ENCODE data around the gene GTF3C4. TPM values are rescaled to one million over a fixed set of nuclear protein-coding genes. Genes with fewer than 3 reads are reported as not detected.

The GTF3C4 gene
- polyA plus RNA-seq, 3 donors: 0.99 to 2.7 (median 2.1) TPM

DNA sequence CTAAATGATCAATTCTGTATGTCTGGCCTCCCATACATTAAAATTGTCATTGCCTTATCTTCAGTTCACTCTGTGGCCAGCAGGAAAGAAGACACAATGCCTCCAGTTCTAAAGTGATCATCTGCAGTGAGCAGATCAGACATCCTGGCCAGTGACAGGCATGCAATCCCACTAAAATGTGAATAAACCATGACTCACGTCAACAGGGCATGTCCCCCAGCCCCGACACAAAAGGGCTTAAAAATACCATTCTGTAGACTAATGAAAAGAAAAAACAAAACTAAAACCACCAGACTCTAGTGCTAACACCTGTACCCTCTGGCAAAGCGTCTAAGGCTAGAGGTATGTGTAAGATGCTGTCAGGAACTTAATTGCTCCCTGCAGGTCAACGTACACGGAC, 39.0 kb upstream of the GTF3C4 start:
- Histone ChIP-seq H3K27ac (ENCODE audit: low read depth in 1 of 2, low read length in 2 of 2) (no peak overlapping the region), H4K20me1 (ENCODE audit: insufficient read depth, low read length) (no peaks in the 10 kb centered on the region), H2AFZ (ENCODE audit: insufficient read depth, low read depth, low read length, poor library complexity, severe bottlenecking) (no peak overlapping the region), H3K9ac (ENCODE audit: insufficient read depth, low read length, poor library complexity, severe bottlenecking) (no peak overlapping the region), H3K27me3 (ENCODE audit: control insufficient read depth in 2 of 2, insufficient read depth in 2 of 2, low read length in 2 of 2) (no peaks in the 10 kb centered on the region), H3K4me3 (replicated peaks in 1 of 3; ENCODE audit: low read depth in 2 of 3, low read length in 3 of 3) (no peak overlapping the region), H3K4me1 (ENCODE audit: control insufficient read depth in 1 of 2, insufficient read depth in 2 of 2, low read length in 2 of 2) (no peaks in the 10 kb centered on the region), H3K79me2 (ENCODE audit: insufficient read depth, low read length) (no peaks in the 10 kb centered on the region), H3K9me3 (replicated peaks in 1 of 2; ENCODE audit: control insufficient read depth in 1 of 2, insufficient read depth in 1 of 2, low read length in 2 of 2) (no peaks in the 10 kb centered on the region), H3K4me2 (replicated peaks; ENCODE audit: extremely low read depth, low read length, poor library complexity, severe bottlenecking) (no peak overlapping the region), H3K36me3 (replicated peaks in 1 of 2; ENCODE audit: control insufficient read depth in 1 of 2, insufficient read depth in 2 of 2, low read length in 2 of 2) (peaks cover 15 to 44% of the 10 kb centered on the region in 2 donors)
- Mint-ChIP-seq H3K4me3 (no peak overlapping the region), H3K27me3 (ENCODE audit: low read depth in 3 of 3) (peaks cover 0 to 5% (median 0%) of the 10 kb centered on the region in 3 donors), H3K36me3 (peaks cover 47 to 48% of the 10 kb centered on the region in 2 donors), H3K9me3 (no peaks in the 10 kb centered on the region), H3K4me1 (no peaks in the 10 kb centered on the region), H3K27ac (no peak overlapping the region)
- 92% methylated on average over 2 of the region's 5 CpGs for WGBS (ENCODE audit: insufficient coverage)
- intact Hi-C loops (cut with micrococcal nuclease): no loop called here
- TF ChIP-seq, protein P1, sequence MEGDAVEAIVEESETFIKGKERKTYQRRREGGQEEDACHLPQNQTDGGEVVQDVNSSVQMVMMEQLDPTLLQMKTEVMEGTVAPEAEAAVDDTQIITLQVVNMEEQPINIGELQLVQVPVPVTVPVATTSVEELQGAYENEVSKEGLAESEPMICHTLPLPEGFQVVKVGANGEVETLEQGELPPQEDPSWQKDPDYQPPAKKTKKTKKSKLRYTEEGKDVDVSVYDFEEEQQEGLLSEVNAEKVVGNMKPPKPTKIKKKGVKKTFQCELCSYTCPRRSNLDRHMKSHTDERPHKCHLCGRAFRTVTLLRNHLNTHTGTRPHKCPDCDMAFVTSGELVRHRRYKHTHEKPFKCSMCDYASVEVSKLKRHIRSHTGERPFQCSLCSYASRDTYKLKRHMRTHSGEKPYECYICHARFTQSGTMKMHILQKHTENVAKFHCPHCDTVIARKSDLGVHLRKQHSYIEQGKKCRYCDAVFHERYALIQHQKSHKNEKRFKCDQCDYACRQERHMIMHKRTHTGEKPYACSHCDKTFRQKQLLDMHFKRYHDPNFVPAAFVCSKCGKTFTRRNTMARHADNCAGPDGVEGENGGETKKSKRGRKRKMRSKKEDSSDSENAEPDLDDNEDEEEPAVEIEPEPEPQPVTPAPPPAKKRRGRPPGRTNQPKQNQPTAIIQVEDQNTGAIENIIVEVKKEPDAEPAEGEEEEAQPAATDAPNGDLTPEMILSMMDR (IDR thresholded peaks at IDR 0.05): no peak
- no peak for DNase-seq

DNA sequence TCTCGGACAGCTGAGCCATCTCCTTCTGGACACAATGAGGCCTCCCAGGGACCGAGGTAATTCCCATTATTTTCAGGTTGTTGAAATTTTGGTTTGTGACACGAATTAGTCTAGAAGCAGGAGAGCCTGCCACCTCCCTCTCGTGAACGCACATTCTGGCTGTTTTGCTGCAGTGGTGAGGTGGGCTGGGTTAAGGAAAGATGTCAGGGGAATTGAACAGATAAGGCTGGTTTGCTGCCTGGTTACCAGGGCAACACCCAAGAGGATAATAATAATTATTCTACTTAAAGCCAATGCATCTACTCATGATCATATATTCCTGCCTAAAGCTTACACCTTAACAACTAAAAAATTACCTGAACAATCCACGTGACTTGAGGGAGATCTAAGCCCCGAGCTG, 38.6 kb upstream of the GTF3C4 start:
- WGBS (ENCODE audit: insufficient coverage): 100% methylated on average over 1 of the region's 7 CpGs
- H3K9ac ChIP-seq (ENCODE audit: insufficient read depth, low read length, poor library complexity, severe bottlenecking): no peak overlapping the region
- no peaks in the 10 kb centered on the region for H3K9me3 Mint-ChIP-seq
- H3K4me3 Mint-ChIP-seq: no peak overlapping the region
- no peak overlapping the region for H3K4me3 ChIP-seq (replicated peaks in 1 of 3; ENCODE audit: low read depth in 2 of 3, low read length in 3 of 3)
- H3K27ac Mint-ChIP-seq: no peak overlapping the region
- H4K20me1 ChIP-seq (ENCODE audit: insufficient read depth, low read length): no peaks in the 10 kb centered on the region
- no peaks in the 10 kb centered on the region for H3K79me2 ChIP-seq (ENCODE audit: insufficient read depth, low read length)
- H3K36me3 ChIP-seq (replicated peaks in 1 of 2; ENCODE audit: control insufficient read depth in 1 of 2, insufficient read depth in 2 of 2, low read length in 2 of 2): peaks cover 17 to 43% of the 10 kb centered on the region in 2 donors
- H3K4me1 ChIP-seq (ENCODE audit: control insufficient read depth in 1 of 2, insufficient read depth in 2 of 2, low read length in 2 of 2): no peaks in the 10 kb centered on the region
- no peak overlapping the region for H3K4me2 ChIP-seq (replicated peaks; ENCODE audit: extremely low read depth, low read length, poor library complexity, severe bottlenecking)
- H3K27me3 ChIP-seq (ENCODE audit: control insufficient read depth in 2 of 2, insufficient read depth in 2 of 2, low read length in 2 of 2): no peaks in the 10 kb centered on the region
- intact Hi-C loops (cut with micrococcal nuclease): no loop called here
- no peaks in the 10 kb centered on the region for H3K4me1 Mint-ChIP-seq
- peaks cover 44 to 46% of the 10 kb centered on the region in 2 donors for H3K36me3 Mint-ChIP-seq
- H2AFZ ChIP-seq (ENCODE audit: insufficient read depth, low read depth, low read length, poor library complexity, severe bottlenecking): no peak overlapping the region
- H3K27me3 Mint-ChIP-seq (ENCODE audit: low read depth in 3 of 3): peaks cover 0 to 5% (median 0%) of the 10 kb centered on the region in 3 donors
- H3K27ac ChIP-seq (ENCODE audit: low read depth in 1 of 2, low read length in 2 of 2): no peak overlapping the region
- DNase-seq: no peak
- TF ChIP-seq, protein P1 (IDR thresholded peaks at IDR 0.05): no peak
- H3K9me3 ChIP-seq (replicated peaks in 1 of 2; ENCODE audit: control insufficient read depth in 1 of 2, insufficient read depth in 1 of 2, low read length in 2 of 2): no peaks in the 10 kb centered on the region

All from CD14-positive monocyte (primary cell).